Subcutaneous adipose tissue (tissue), 4 donors: ENCODE measurements around the gene C22orf23. TPM values are rescaled to one million over a fixed set of nuclear protein-coding genes. Genes with fewer than 3 reads are reported as not detected.

Experiments used
- total RNA-seq, 4 donors: library from RNA; depleted of rRNA; stranded (reverse); fragments of >200 nt; gene quantifications; one replicate each; pipeline ENCODE4 v1.1.0, GENCODE V29; 2016
- TF ChIP-seq, protein P1 (sequence below): fragments of 450-650 bp; IDR thresholded peaks from one replicate; pipeline ENCODE4 v1.5.1; 2016; ENCODE audit warnings: low read depth, mild to moderate bottlenecking, control low read depth, antibody characterized with exemption, moderate library complexity

Gene C22orf23
- total RNA-seq, 4 donors from 2014 or later = 0.68 to 2.1 (median 1.3) TPM; not detected in 1

GRCh38 chr22:37985751-37986281, 32.4 kb upstream of the C22orf23 start:
- TF ChIP-seq, protein P1, sequence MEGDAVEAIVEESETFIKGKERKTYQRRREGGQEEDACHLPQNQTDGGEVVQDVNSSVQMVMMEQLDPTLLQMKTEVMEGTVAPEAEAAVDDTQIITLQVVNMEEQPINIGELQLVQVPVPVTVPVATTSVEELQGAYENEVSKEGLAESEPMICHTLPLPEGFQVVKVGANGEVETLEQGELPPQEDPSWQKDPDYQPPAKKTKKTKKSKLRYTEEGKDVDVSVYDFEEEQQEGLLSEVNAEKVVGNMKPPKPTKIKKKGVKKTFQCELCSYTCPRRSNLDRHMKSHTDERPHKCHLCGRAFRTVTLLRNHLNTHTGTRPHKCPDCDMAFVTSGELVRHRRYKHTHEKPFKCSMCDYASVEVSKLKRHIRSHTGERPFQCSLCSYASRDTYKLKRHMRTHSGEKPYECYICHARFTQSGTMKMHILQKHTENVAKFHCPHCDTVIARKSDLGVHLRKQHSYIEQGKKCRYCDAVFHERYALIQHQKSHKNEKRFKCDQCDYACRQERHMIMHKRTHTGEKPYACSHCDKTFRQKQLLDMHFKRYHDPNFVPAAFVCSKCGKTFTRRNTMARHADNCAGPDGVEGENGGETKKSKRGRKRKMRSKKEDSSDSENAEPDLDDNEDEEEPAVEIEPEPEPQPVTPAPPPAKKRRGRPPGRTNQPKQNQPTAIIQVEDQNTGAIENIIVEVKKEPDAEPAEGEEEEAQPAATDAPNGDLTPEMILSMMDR = no peak

- TF ChIP-seq, protein P1 = no peak
Observed at GRCh38 chr22:37985050-37985585, 31.7 kb upstream of the C22orf23 start.

GRCh38 chr22:37983860-37984791, 30.7 kb upstream of the C22orf23 start, which contains the start of gene SOX10:
TSS of gene SOX10 (minus strand) at chr22:37984555. CDS start at chr22:37983784, 771 bp downstream.
- TF ChIP-seq, protein P1 = no peak

DNA sequence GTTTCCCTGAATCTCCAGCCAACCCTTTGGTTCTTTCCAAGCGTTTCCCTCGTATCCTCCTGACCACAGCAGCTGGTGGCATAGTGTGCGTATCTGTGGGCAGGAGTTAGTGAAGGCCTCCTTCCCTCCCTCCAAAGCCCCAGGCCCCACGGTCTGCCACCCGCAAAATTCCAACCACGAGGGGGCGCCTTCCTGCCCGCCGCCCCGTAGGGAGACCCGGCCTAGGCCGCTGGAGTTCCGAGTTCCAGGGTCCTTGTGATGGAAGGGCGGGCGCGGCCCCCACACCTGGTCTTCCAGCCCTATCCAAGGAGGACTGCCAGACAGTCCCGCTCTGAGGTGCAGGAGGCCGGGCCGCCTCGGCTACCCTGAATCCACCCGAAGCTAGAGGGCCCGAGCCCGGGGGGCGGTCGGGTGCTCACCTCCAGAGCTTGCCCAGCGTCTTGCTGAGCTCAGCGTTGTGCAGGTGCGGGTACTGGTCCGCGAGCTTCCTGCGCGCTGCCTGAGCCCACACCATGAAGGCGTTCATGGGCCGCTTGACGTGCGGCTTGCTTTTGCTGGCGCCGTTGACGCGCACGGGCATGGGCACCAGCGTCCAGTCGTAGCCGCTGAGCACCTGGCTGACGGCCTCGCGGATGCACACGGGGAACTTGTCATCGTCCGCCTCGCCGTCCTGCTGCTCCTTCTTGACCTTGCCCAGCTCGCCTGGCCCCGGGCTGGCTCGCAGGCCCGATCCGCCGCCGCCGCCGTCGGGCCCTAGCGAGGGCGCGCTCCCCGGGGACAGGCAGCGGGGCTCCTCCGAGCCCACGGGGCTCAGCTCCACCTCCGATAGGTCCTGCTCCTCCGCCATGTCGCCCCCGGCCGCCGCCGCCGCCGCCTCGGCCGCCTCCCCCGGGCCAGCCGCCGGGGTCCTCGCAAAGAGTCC, 29.8 kb upstream of the C22orf23 start:
- TF ChIP-seq, protein P1 = no peak

- TF ChIP-seq, protein P1 = no peak
Observed at GRCh38 chr22:37982151-37982785, 28.9 kb upstream of the C22orf23 start.

DNA sequence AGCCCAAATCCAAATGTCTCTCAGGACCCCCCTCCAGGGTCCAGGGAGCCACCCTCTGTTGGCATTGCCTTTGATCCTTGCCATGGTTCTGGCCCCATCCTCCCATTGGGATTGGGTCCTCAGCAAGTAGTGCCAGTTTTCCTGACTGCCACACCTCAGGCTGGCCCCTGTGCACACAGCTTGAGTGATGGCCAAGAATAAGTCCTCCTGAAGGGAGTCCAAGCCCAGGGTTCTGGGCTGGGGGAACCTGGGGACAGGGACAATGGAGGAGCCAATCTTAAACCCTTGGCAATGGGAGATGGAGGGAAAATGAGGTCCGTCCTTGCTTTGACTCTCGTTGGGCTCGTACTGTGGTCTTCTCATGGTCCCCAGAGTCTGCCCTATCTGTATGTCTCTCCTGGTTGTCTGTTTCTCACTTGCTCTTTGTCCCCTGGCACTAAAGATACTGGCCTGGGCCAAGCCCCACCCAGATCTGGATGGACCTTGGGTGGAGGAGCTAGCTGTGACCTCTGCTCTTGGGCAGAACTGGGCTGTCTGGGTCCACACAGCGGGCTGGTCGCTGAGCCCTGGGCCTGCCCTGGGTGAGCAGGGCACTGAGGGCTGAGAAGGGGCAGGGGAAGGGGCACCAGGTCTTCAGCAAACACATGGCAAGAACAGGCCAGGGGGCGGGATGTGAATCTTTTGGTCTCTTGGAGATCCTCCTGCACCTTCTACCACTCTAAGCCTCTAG, 28.0 kb upstream of the C22orf23 start:
- TF ChIP-seq, protein P1 = no peak
